IMR-90 (cell line): ENCODE results near the gene MPPED2. TPM values are rescaled to one million over a fixed set of nuclear protein-coding genes. Genes with fewer than 3 reads are reported as not detected.

Source experiments
- ATAC-seq: fragments of 200-7000 bp; cut with Tn5 transposase; 2 replicates; pipeline ENCODE4 v1.9.1; 2020; ENCODE audit warnings: low read depth, mild to moderate bottlenecking, moderate library complexity
- BruUV-seq: library from RNA; stranded (reverse); fragments of 400-500 nt; replicated peaks from 2 replicates; lab custom pipeline; 2021; lab: Mats Ljungman, UMichigan
- CTCF ChIA-PET: fragments of 300-600 bp; formaldehyde crosslinking; extraction: SDS; loops from one replicate; lab custom pipeline; 2021; ENCODE audit warnings: antibody characterized with exemption; lab: Yijun Ruan, JAX
- POLR2A ChIA-PET: fragments of 300-600 bp; sonication (Branson Sonifier 250); formaldehyde crosslinking; loops from one replicate; lab custom pipeline; 2022; ENCODE audit warnings: antibody characterized with exemption; ENCODE audit not compliant: unreplicated experiment; lab: Charles Lee
- DNase-seq: peaks from one replicate; pipeline ENCODE4 v3.0.0; 2013
- H2AFZ ChIP-seq: replicated peaks from 2 replicates; pipeline ENCODE3; 2013; ENCODE audit warnings: low read length, mild to moderate bottlenecking; ENCODE audit not compliant: poor library complexity
- H2AK5ac ChIP-seq: 2 replicates; pipeline ENCODE4 v1.6.1; 2013; ENCODE audit warnings: low read depth, low read length, inconsistent platforms
- H2AK9ac ChIP-seq: replicated peaks from 2 replicates; pipeline ENCODE3; 2013; ENCODE audit warnings: mild to moderate bottlenecking, low read depth, low read length, moderate library complexity; ENCODE audit not compliant: poor library complexity
- H2BK120ac ChIP-seq: 2 replicates; pipeline ENCODE4 v1.6.1; 2013; ENCODE audit warnings: low read depth, low read length, inconsistent platforms
- H2BK15ac ChIP-seq: 3 replicates; pipeline ENCODE4 v1.6.1; 2013; ENCODE audit warnings: low read depth, low read length, inconsistent platforms
- H2BK20ac ChIP-seq: 2 replicates; pipeline ENCODE4 v1.6.1; 2013; ENCODE audit warnings: low read depth, mild to moderate bottlenecking, inconsistent platforms, low read length, moderate library complexity
- H2BK5ac ChIP-seq: 2 replicates; pipeline ENCODE4 v1.6.1; 2013; ENCODE audit warnings: mild to moderate bottlenecking, low read depth, low read length, inconsistent platforms; ENCODE audit not compliant: poor library complexity, severe bottlenecking
- H3K14ac ChIP-seq: replicated peaks from 2 replicates; pipeline ENCODE4 v1.6.1; 2013; ENCODE audit warnings: low read depth, low read length, inconsistent platforms
- H3K18ac ChIP-seq: 2 replicates; pipeline ENCODE4 v1.6.1; 2013; ENCODE audit warnings: low read depth, low read length, control low read depth
- H3K23ac ChIP-seq: 2 replicates; pipeline ENCODE4 v1.6.1; 2013; ENCODE audit warnings: low read depth, low read length, inconsistent platforms
- H3K27ac ChIP-seq: 2 replicates; pipeline ENCODE4 v1.5.1; 2013; ENCODE audit warnings: mild to moderate bottlenecking, control low read depth, low read length; ENCODE audit not compliant: insufficient read depth
- H3K27me3 ChIP-seq: 2 replicates; pipeline ENCODE4 v1.6.1; 2013; ENCODE audit warnings: low read length; ENCODE audit not compliant: control insufficient read depth, insufficient read depth
- H3K36me3 ChIP-seq: 2 replicates; pipeline ENCODE4 v1.6.1; 2013; ENCODE audit warnings: low read length, mixed read lengths; ENCODE audit not compliant: control insufficient read depth, insufficient read depth
- H3K4ac ChIP-seq: 2 replicates; pipeline ENCODE4 v1.6.1; 2013; ENCODE audit warnings: low read depth, low read length, inconsistent platforms
- H3K4me1 ChIP-seq: 2 replicates; pipeline ENCODE4 v1.6.1; 2013; ENCODE audit warnings: low read length, mixed read lengths; ENCODE audit not compliant: control insufficient read depth, insufficient read depth
- H3K4me2 ChIP-seq: 2 replicates; pipeline ENCODE4 v1.6.1; 2013; ENCODE audit warnings: low read depth, mild to moderate bottlenecking, control low read depth, low read length, moderate library complexity
- H3K4me3 ChIP-seq: 2 replicates; pipeline ENCODE4 v1.5.1; 2013; ENCODE audit warnings: low read depth, mild to moderate bottlenecking, control low read depth, low read length, moderate library complexity; ENCODE audit not compliant: insufficient read depth
- H3K56ac ChIP-seq: 2 replicates; pipeline ENCODE4 v1.6.1; 2013; ENCODE audit warnings: low read length, inconsistent platforms; ENCODE audit not compliant: insufficient read depth; ENCODE audit errors: extremely low read depth
- H3K79me1 ChIP-seq, 2 experiments: 2 replicates each; pipeline ENCODE4 v1.6.1; 2013; ENCODE audit warnings: low read length in 2 of 2, inconsistent platforms in 1 of 2, low read depth in 1 of 2
- H3K9ac ChIP-seq: 2 replicates; pipeline ENCODE4 v1.6.1; 2013; ENCODE audit warnings: low read depth, low read length, control low read depth
- H3K9me1 ChIP-seq: 2 replicates; pipeline ENCODE4 v1.6.1; 2013; ENCODE audit warnings: low read length, inconsistent platforms; ENCODE audit not compliant: insufficient read depth
- H3K9me3 ChIP-seq: 2 replicates; pipeline ENCODE4 v1.6.1; 2013; ENCODE audit warnings: low read length; ENCODE audit not compliant: control insufficient read depth, insufficient read depth
- H4K20me1 ChIP-seq: 2 replicates; pipeline ENCODE4 v1.6.1; 2013; ENCODE audit warnings: low read length, inconsistent platforms; ENCODE audit not compliant: insufficient read depth
- H4K5ac ChIP-seq: 2 replicates; pipeline ENCODE4 v1.6.1; 2013; ENCODE audit warnings: mild to moderate bottlenecking, low read depth, low read length, control low read depth
- H4K8ac ChIP-seq, 2 experiments: 2 replicates each; pipeline ENCODE4 v1.6.1; 2013; ENCODE audit warnings: low read depth in 2 of 2, low read length in 2 of 2, control low read depth in 1 of 2, inconsistent platforms in 1 of 2
- H4K91ac ChIP-seq: 2 replicates; pipeline ENCODE4 v1.6.1; 2013; ENCODE audit warnings: low read depth, low read length, inconsistent platforms; ENCODE audit not compliant: insufficient read depth
- BHLHE40 ChIP-seq: fragments of 150-350 bp; IDR thresholded peaks from 2 replicates; pipeline ENCODE4 v1.6.1; 2016; ENCODE audit warnings: mild to moderate bottlenecking, low read depth, low read length
- CEBPB ChIP-seq: IDR thresholded peaks from 2 replicates; pipeline ENCODE4 v1.6.1; 2012; ENCODE audit warnings: low read depth, low read length, improper control_type of control experiment
- MAFK ChIP-seq: IDR thresholded peaks from 2 replicates; pipeline ENCODE4 v1.6.1; 2012; ENCODE audit warnings: low read depth, low read length, improper control_type of control experiment
- MXI1 ChIP-seq: IDR thresholded peaks from 2 replicates; pipeline ENCODE4 v1.6.1; 2012; ENCODE audit warnings: low read depth, mild to moderate bottlenecking, low read length, moderate library complexity, borderline replicate concordance
- POLR2A ChIP-seq: IDR thresholded peaks from 2 replicates; pipeline ENCODE4 v1.6.1; 2012; ENCODE audit warnings: mild to moderate bottlenecking, low read depth, low read length
- RAD21 ChIP-seq: IDR thresholded peaks from 2 replicates; pipeline ENCODE4 v1.6.1; 2012; ENCODE audit warnings: low read length, improper control_type of control experiment
- RCOR1 ChIP-seq: IDR thresholded peaks from 2 replicates; pipeline ENCODE4 v1.6.1; 2012; ENCODE audit warnings: mild to moderate bottlenecking, low read length, improper control_type of control experiment; ENCODE audit not compliant: insufficient replicate concordance
- RFX5 ChIP-seq: IDR thresholded peaks from 2 replicates; pipeline ENCODE4 v1.8.0; 2012; ENCODE audit warnings: low read depth, mild to moderate bottlenecking, low read length, moderate library complexity
- SMC3 ChIP-seq: fragments of 150-350 bp; IDR thresholded peaks from 2 replicates; pipeline ENCODE4 v1.6.1; 2016; ENCODE audit warnings: low read depth, mild to moderate bottlenecking, antibody characterized with exemption, low read length, moderate library complexity
- WGBS, 2 experiments: methylation state at CpG; one replicate each; pipeline versions ENCODE4 v1.1.5 to v1.1.7; 2013; ENCODE audit warnings: missing lambda C conversion rate in 2 of 2; ENCODE audit not compliant: insufficient read length in 1 of 2; ENCODE audit errors: extremely low coverage in 2 of 2; 5-methylcytosine and 5-hydroxymethylcytosine counted together
- dilution Hi-C: fragments of 300-500 bp; cut with HindIII; formaldehyde crosslinking; loops from one replicate; pipeline ENCODE4 v1.14.3; 2018; ENCODE audit warnings: low sequenced_read_pairs; ENCODE audit not compliant: unreplicated experiment
- in situ Hi-C: fragments of 300-500 bp; cut with MboI; formaldehyde crosslinking; loops from 3 replicates; pipeline ENCODE4 v1.14.3; 2019; ENCODE audit warnings: low sequenced_read_pairs, inconsistent platforms, mixed read lengths
- intact Hi-C: fragments of 100-400 bp; cut with micrococcal nuclease; formaldehyde crosslinking; loops from 2 replicates; pipeline ENCODE4 v1.10.0; 2022
- polyA plus RNA-seq, 3 experiments: library from polyadenylated mRNA; depleted of rRNA; stranded (reverse); fragments of >200 nt; gene quantifications; 2 replicates each; pipeline ENCODE4 v1.2.3, GENCODE V29; 2012; ENCODE audit warnings: low replicate concordance in 1 of 3
- total RNA-seq: library from RNA; depleted of rRNA; stranded (reverse); fragments of >200 nt; gene quantifications from 2 replicates; pipeline ENCODE4 v1.2.3, GENCODE V29; 2012
- TF ChIP-seq, protein P1 (sequence below): fragments of 150-350 bp; IDR thresholded peaks from 2 replicates; pipeline ENCODE4 v1.6.1; 2016; ENCODE audit warnings: low read depth, mild to moderate bottlenecking, low read length, moderate library complexity, borderline replicate concordance
- TF ChIP-seq, protein P2 (sequence below): conservative IDR thresholded peaks from 2 replicates; pipeline ENCODE4 v1.5.1; 2012; ENCODE audit warnings: mild to moderate bottlenecking, low read depth, low read length, improper control_type of control experiment

The MPPED2 gene
- total and polyA plus RNA-seq, 2 of the 4 experiments (the other 2 are of a cell fraction) = 0.10 TPM; not detected in 1

DNA sequence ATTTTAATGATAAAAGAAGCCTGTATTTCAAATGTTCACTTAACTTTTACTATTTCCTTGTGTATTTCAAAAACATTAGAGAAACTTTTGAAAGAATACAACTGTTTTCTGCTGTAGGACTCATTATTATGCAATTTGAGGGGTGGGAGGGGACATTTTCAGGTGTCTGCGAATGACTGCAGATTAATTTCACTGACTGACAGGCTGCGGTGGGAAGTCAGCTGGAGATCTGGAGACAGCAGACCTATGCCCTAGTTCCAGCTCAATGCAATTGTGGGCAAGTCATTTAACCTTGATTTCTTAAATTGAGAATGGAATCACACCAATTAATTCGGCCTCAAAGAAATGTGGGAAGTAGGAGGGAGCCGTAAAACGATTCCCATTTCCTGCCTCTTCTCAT, 134.5 kb downstream of the MPPED2 start:
- WGBS, 2 experiments = 57% methylated on average over 1 of the region's 5 CpGs; no CpG with 5 or more reads in 1 of the 2 experiments
- POLR2A ChIA-PET = no interaction called here

More for the DNA sequence above, 134.5 kb downstream of the MPPED2 start:
- DNase-seq = no peak
- intact Hi-C loops (no loop called here), in situ Hi-C loops (no loop called here), dilution Hi-C loops (no loop called here)
- Histone ChIP-seq H3K4me2 (no peak overlapping the region), H3K4ac (no peak overlapping the region), H3K23ac (no peak overlapping the region), H3K14ac (no peak overlapping the region), H3K4me3 (no peak overlapping the region), H2BK20ac (no peak overlapping the region), H3K36me3 (no peaks in the 10 kb centered on the region), H4K91ac (no peak overlapping the region), H3K27me3 (no peaks in the 10 kb centered on the region), H3K9ac (no peak overlapping the region), H2AK9ac (no peak overlapping the region), H2AFZ (no peak overlapping the region), H3K9me1 (no peaks in the 10 kb centered on the region), H2BK120ac (no peak overlapping the region), H2BK5ac (no peak overlapping the region), H3K56ac (no peak overlapping the region), H3K27ac (no peak overlapping the region), H3K4me1 (no peaks in the 10 kb centered on the region), H2BK15ac (no peak overlapping the region), H4K8ac (no peak overlapping the region), H2AK5ac (no peak overlapping the region), H3K9me3 (no peaks in the 10 kb centered on the region), H4K5ac (no peak overlapping the region), H4K20me1 (no peaks in the 10 kb centered on the region), H3K79me1 (no peaks in the 10 kb centered on the region), H3K18ac (no peak overlapping the region)
- ATAC-seq = no peak
- no TSS peak for BruUV-seq
- TF ChIP-seq SMC3 (no peak), RCOR1 (no peak), RAD21 (no peak), CEBPB (no peak), MAFK (no peak), BHLHE40 (no peak), POLR2A (no peak), MXI1 (no peak), RFX5 (no peak)
- TF ChIP-seq, protein P1, sequence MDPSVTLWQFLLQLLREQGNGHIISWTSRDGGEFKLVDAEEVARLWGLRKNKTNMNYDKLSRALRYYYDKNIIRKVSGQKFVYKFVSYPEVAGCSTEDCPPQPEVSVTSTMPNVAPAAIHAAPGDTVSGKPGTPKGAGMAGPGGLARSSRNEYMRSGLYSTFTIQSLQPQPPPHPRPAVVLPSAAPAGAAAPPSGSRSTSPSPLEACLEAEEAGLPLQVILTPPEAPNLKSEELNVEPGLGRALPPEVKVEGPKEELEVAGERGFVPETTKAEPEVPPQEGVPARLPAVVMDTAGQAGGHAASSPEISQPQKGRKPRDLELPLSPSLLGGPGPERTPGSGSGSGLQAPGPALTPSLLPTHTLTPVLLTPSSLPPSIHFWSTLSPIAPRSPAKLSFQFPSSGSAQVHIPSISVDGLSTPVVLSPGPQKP = no peak
- TF ChIP-seq, protein P2, sequence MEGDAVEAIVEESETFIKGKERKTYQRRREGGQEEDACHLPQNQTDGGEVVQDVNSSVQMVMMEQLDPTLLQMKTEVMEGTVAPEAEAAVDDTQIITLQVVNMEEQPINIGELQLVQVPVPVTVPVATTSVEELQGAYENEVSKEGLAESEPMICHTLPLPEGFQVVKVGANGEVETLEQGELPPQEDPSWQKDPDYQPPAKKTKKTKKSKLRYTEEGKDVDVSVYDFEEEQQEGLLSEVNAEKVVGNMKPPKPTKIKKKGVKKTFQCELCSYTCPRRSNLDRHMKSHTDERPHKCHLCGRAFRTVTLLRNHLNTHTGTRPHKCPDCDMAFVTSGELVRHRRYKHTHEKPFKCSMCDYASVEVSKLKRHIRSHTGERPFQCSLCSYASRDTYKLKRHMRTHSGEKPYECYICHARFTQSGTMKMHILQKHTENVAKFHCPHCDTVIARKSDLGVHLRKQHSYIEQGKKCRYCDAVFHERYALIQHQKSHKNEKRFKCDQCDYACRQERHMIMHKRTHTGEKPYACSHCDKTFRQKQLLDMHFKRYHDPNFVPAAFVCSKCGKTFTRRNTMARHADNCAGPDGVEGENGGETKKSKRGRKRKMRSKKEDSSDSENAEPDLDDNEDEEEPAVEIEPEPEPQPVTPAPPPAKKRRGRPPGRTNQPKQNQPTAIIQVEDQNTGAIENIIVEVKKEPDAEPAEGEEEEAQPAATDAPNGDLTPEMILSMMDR = no peak
- CTCF ChIA-PET = no interaction called here
